Epithelial cell of esophagus (primary cell): ENCODE data around the gene ATP5F1D.

Source experiments
- DNase-seq: peaks from one replicate; pipeline ENCODE4 v3.0.0; 2010; ENCODE audit warnings: low read depth
- H3K4me3 ChIP-seq: 2 replicates; pipeline ENCODE4 v1.5.1; 2011; ENCODE audit warnings: mild to moderate bottlenecking, low read length, control low read depth
- TF ChIP-seq, protein P1 (sequence below): IDR thresholded peaks from 2 replicates; pipeline ENCODE4 v1.5.1; 2011; ENCODE audit warnings: low read depth, mild to moderate bottlenecking, low read length, control low read depth, inconsistent platforms; ENCODE audit not compliant: insufficient read depth; ENCODE audit errors: missing control alignments

The ATP5F1D gene

GRCh38 chr19:1217366-1217765, 24.2 kb upstream of the ATP5F1D start:
- TF ChIP-seq, protein P1, sequence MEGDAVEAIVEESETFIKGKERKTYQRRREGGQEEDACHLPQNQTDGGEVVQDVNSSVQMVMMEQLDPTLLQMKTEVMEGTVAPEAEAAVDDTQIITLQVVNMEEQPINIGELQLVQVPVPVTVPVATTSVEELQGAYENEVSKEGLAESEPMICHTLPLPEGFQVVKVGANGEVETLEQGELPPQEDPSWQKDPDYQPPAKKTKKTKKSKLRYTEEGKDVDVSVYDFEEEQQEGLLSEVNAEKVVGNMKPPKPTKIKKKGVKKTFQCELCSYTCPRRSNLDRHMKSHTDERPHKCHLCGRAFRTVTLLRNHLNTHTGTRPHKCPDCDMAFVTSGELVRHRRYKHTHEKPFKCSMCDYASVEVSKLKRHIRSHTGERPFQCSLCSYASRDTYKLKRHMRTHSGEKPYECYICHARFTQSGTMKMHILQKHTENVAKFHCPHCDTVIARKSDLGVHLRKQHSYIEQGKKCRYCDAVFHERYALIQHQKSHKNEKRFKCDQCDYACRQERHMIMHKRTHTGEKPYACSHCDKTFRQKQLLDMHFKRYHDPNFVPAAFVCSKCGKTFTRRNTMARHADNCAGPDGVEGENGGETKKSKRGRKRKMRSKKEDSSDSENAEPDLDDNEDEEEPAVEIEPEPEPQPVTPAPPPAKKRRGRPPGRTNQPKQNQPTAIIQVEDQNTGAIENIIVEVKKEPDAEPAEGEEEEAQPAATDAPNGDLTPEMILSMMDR, result no peak
- no peak for DNase-seq
- no peak overlapping the region for H3K4me3 ChIP-seq

- TF ChIP-seq, protein P1, result no peak
Measured at GRCh38 chr19:1218751-1219567, 22.6 kb upstream of the ATP5F1D start.

DNA sequence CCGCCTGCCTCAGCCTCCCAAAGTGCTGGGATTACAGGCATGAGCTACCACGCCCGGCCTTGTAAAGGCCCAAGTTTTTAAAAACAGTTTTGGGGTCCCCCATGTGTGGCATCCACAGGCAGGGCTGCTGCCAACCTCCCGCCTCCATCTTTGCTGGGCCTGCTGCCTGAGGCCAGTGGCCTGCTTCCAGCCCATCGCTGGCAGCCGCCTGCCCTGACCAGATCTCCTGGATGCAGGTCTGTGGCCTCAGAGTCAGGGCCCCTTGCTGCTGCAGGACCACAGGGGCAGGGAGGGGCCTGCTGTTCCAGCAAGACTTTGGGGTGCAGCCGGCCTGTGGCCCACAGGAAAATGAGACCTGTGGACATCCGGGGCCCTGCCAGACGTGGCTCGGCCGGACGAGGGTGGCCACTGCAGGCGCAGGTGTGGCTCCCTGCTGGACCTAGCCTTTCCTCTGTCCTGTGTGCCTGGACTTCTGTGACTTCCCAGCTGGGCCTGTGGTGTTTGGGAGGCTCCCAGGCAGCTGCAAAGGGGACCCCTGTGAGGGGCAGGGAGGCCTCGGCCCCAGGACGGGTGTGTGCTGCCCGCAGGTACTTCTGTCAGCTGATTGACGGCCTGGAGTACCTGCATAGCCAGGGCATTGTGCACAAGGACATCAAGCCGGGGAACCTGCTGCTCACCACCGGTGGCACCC, 21.6 kb upstream of the ATP5F1D start:
- no peak for DNase-seq
- no peak overlapping the region for H3K4me3 ChIP-seq
- TF ChIP-seq, protein P1, result no peak

More at GRCh38 chr19:1218751-1219567, 22.6 kb upstream of the ATP5F1D start:
- no peak overlapping the region for H3K4me3 ChIP-seq
- no peak for DNase-seq

DNA sequence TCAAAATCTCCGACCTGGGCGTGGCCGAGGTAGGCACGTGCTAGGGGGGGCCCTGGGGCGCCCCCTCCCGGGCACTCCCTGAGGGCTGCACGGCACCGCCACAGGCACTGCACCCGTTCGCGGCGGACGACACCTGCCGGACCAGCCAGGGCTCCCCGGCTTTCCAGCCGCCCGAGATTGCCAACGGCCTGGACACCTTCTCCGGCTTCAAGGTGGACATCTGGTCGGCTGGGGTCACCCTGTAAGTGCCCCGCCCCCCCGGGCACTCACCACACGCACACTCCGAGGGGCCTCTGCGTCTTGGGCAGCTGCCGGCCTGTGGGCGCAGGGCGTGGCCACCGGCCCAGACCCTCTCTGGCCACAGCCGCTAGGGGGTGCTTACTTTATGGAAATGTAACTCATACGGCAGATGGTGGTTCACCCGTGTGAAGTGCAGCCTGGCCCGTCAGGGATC, 21.0 kb upstream of the ATP5F1D start:
- TF ChIP-seq, protein P1, result no peak
- DNase-seq, result no peak
- no peak overlapping the region for H3K4me3 ChIP-seq

DNA sequence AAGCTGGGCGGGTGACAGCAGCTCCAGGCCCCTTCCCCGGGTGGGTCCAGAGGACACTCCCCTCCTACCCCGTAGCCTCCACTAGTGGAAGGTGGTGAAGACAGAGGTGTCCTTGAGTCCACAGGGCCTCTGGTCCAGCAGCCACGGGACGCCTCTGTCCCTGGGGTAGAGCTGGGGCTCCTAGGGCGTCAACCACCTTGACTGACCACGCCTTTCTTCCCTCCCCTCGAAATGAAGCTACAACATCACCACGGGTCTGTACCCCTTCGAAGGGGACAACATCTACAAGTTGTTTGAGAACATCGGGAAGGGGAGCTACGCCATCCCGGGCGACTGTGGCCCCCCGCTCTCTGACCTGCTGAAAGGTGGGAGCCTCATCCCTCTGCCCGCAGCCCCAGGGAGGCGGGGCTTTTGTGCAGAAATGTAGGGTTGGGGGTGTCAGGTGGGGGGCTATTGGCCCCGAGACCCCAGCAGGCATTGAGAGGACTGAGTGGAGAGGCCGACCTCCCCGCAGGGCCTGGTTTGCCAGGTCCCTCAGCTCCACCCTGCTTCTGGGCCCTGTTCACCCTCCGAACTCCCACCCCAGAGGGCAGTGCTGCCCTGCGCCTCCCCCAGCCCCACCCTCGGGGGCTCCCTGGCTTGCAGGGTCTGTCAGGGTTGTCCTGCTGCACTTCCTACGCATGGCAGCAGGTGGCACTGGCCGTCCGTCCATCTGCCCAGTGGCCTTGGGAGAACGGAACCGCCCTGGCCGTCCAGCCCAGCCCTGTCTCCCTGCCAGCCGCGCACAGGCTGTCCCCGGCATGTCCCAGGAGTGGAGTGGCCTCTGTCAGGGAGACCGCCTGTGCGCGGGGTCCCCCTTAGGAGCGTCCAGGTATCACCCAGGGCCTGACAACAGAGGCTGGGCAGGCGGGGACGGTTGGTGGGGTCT, 20.3 kb upstream of the ATP5F1D start:
- DNase-seq, result no peak
- H3K4me3 ChIP-seq, result no peak overlapping the region
- TF ChIP-seq, protein P1, result peak; percentile 57

DNA sequence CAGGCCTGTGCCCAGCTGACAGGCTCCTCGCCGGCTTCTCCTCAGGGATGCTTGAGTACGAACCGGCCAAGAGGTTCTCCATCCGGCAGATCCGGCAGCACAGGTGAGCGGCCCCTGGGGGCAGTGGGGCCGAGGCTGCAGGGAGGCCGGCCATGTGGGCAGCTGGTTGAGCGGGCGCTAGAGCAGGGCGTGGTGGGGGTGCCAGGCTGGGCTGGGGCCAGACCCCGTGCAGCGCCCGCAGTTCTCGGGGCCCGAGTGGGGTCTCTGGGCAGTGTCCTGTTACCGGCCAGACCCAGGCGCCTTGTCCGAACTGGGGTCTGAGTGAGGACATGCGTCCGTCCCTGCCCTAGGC, 19.7 kb upstream of the ATP5F1D start:
- no peak for DNase-seq
- H3K4me3 ChIP-seq, result no peak overlapping the region
- TF ChIP-seq, protein P1, result no peak
